HG02678 (cell line): ENCODE measurements around the gene CACNG8.
"Not testable (repeated sequence)": the region's sequence is repeated elsewhere in the genome, so short reads cannot be mapped to it uniquely, and the experiment has no call there.

Experiments used
- ATAC-seq: cut with Tn5 transposase; IDR thresholded peaks from one replicate; pipeline ENCODE4 v1.9.1; 2021; ENCODE audit warnings: mild to moderate bottlenecking, moderate library complexity; ENCODE audit not compliant: unreplicated experiment

CACNG8 gene

DNA sequence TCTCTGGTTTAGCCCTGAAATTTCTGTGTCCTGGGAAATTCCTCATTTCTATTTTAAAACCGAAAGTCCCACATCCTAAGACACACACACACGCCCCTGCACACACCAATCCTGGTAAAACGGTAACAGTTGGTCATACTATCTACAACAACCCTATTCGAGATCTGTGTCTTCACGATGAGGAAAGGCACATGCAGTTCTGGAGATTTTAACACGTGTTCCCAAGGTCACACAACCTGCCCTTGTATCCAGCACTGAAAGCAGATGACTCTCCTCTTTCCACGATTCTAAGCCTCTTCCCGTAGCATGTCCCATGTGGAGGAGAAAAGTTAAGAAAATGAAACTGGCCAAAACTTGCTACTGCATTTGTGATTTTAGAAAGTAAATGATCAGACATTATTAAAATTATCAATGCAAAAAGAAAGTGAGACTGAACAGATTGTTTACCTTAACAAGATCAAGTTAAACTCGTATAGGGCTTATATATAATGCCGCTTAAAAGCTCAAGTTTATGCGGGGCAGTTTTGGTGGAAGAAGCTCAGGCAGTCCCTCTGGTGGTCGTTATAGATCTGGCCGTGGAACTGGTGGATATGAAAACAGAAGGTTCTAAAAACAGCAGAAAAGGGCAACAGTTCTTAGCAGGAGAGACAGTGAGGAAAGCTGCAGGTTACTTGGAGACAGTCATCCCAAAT lies 68.3 kb downstream of the CACNG8 start:
- ATAC-seq: no peak

DNA sequence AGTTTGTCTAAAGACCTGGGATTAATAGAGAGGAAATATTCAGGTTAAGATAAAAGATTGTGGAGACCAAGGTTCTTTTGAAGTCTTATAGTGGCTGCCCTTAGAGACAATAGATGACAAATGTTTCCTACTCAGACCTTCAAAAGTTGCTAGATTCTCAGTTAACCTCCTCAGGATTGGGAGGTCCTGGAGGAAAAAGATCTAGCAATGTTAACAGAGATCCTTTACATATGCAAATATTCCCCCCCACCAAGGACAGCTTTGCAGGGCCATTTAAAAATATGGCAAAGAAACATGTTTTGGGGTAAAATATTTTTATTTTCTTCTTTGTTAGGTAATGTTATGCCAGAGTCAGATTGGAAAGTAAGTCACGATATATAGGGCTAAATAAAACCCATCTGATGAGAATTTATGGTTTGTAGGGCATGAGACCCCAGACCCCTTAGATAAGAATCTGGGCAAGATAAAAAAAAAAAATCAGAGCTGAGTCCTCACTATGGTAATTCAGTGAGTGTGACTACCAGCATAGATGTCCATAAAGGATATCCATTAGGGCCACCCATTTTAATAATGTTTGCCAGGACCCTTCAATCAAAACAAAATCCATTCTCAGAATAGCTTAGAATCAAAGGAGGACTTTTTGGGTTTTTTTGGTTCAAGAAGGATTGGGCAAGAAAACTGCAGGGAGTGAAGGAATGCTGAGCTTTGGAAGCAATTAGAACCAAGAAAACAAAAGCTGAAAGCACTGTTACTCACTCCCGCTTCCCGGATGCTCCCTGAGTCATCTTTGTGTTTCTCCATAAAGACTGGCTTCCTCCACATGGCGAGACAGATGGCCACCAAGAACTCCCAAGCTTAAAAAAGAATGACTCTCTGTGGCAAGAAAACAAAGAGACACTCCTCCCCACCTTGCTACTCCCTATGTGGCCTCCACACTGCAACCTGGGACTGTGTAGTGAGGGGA lies 72.8 kb downstream of the CACNG8 start:
- no peak for ATAC-seq

- ATAC-seq: not testable (repeated sequence)
Measured at GRCh38 chr19:54036542-54036941, 73.8 kb downstream of the CACNG8 start.
